GM12878 (cell line): ENCODE measurements around the gene PYHIN1. TPM values are rescaled to one million over a fixed set of nuclear protein-coding genes. Genes with fewer than 3 reads are reported as not detected.

Experiments
- ATAC-seq: fragments of 200-7000 bp; cut with Tn5 transposase; 3 replicates; pipeline ENCODE4 v1.9.1; 2020; ENCODE audit warnings: mild to moderate bottlenecking, moderate library complexity
- BruUV-seq: library from RNA; stranded (reverse); fragments of 400-500 nt; replicated peaks from 2 replicates; lab custom pipeline; 2021; lab: Mats Ljungman, UMichigan
- CTCF ChIA-PET: fragments of 300-600 bp; sonication (Branson Sonifier 250); formaldehyde crosslinking; extraction: SDS; loops from one replicate; lab custom pipeline; 2021; ENCODE audit warnings: inconsistent platforms; lab: Yijun Ruan, JAX
- POLR2A ChIA-PET: fragments of 350-600 bp; formaldehyde crosslinking; extraction: SDS; loops from one replicate; lab custom pipeline; 2021; ENCODE audit warnings: inconsistent platforms; lab: Charles Lee
- RAD21 ChIA-PET: fragments of 300-600 bp; sonication (Branson Sonifier 250); formaldehyde crosslinking; loops from one replicate; lab custom pipeline; 2023; ENCODE audit warnings: antibody characterized with exemption; ENCODE audit not compliant: unreplicated experiment; lab: Charles Lee
- SMC1A ChIA-PET: fragments of 300-600 bp; sonication (Branson Sonifier 250); formaldehyde crosslinking; loops from one replicate; lab custom pipeline; 2023; ENCODE audit not compliant: unreplicated experiment, uncharacterized antibody; lab: Charles Lee
- DNase-seq: peaks from one replicate; pipeline ENCODE4 v3.0.0-alpha.2; 2011; ENCODE audit warnings: low read depth, low spot score
- FAIRE-seq: peaks from 3 replicates; lab custom pipeline; 2011; peaks lifted over from hg19 to GRCh38; lab: Jason Lieb, UNC
- H2AFZ ChIP-seq: 2 replicates; pipeline ENCODE4 v1.6.0; 2011; ENCODE audit warnings: low read depth, low read length, control low read depth; ENCODE audit not compliant: control insufficient read depth
- H3K27ac ChIP-seq: 2 replicates; pipeline ENCODE4 v1.5.1; 2011; ENCODE audit warnings: control low read depth; ENCODE audit not compliant: control insufficient read depth, insufficient read depth
- H3K27me3 ChIP-seq, 2 experiments: replicated peaks in 1 of 2; 2 replicates each; pipeline versions ENCODE4 v1.6.0 to v1.6.1; 2011; ENCODE audit warnings: low read length in 1 of 2; ENCODE audit not compliant: control insufficient read depth in 2 of 2, insufficient read depth in 2 of 2
- H3K36me3 ChIP-seq, 2 experiments: 2 replicates each; pipeline ENCODE4 v1.5.1; 2011; ENCODE audit warnings: low read length in 1 of 2; ENCODE audit not compliant: control insufficient read depth in 2 of 2, insufficient read depth in 2 of 2
- H3K4me1 ChIP-seq: 2 replicates; pipeline ENCODE4 v1.6.1; 2011; ENCODE audit warnings: mild to moderate bottlenecking, low read length, moderate library complexity, mixed read lengths; ENCODE audit not compliant: control insufficient read depth, insufficient read depth
- H3K4me2 ChIP-seq: 2 replicates; pipeline ENCODE4 v1.6.0; 2011; ENCODE audit warnings: control low read depth; ENCODE audit not compliant: control insufficient read depth, insufficient read depth
- H3K4me3 ChIP-seq: fragments of 200-600 bp; sonication (generic); 2 replicates; pipeline ENCODE4 v1.5.1; 2016
- H3K79me2 ChIP-seq: 2 replicates; pipeline ENCODE4 v1.6.0; 2011; ENCODE audit warnings: low read length; ENCODE audit not compliant: control insufficient read depth, insufficient read depth
- H3K9ac ChIP-seq: 2 replicates; pipeline ENCODE4 v1.8.0; 2011; ENCODE audit warnings: low read length, control low read depth, mixed read lengths; ENCODE audit not compliant: control insufficient read depth, insufficient read depth
- H3K9me3 ChIP-seq: replicated peaks from 3 replicates; pipeline ENCODE4 v1.5.1; 2011; ENCODE audit warnings: mild to moderate bottlenecking, low read length; ENCODE audit not compliant: control insufficient read depth, insufficient read depth
- H4K20me1 ChIP-seq: 2 replicates; pipeline ENCODE4 v1.6.0; 2011; ENCODE audit not compliant: control insufficient read depth, insufficient read depth
- ATF7 ChIP-seq: fragments of 450-650 bp; IDR thresholded peaks from 2 replicates; pipeline ENCODE4 v1.6.1; 2016; ENCODE audit warnings: low read depth, mild to moderate bottlenecking
- BACH1 ChIP-seq: fragments of 450-650 bp; IDR thresholded peaks from 2 replicates; pipeline ENCODE4 v1.6.1; 2017; ENCODE audit warnings: mild to moderate bottlenecking, borderline replicate concordance
- CEBPB ChIP-seq, 2 experiments: fragments of 150-350 bp in 1 of 2; IDR thresholded peaks; 2 replicates each; pipeline ENCODE4 v1.6.1; 2012 to 2014; ENCODE audit warnings: low read depth in 2 of 2, low read length in 2 of 2, borderline replicate concordance in 1 of 2, inconsistent platforms in 1 of 2
- DPF2 ChIP-seq: fragments of 450-650 bp; IDR thresholded peaks from 2 replicates; pipeline ENCODE4 v1.6.1; 2017; ENCODE audit warnings: mild to moderate bottlenecking
- HDAC2 ChIP-seq: fragments of 200-600 bp; sonication (generic); IDR thresholded peaks from 2 replicates; pipeline ENCODE4 v1.6.1; 2017
- IRF3 ChIP-seq: fragments of 450-650 bp; IDR thresholded peaks from 2 replicates; pipeline ENCODE4 v1.6.1; 2014; ENCODE audit warnings: mild to moderate bottlenecking
- MTA2 ChIP-seq: fragments of 450-650 bp; IDR thresholded peaks from 2 replicates; pipeline ENCODE4 v1.6.1; 2016; ENCODE audit warnings: low read depth, mild to moderate bottlenecking, moderate library complexity
- RBBP5 ChIP-seq: fragments of 200-600 bp; sonication (generic); conservative IDR thresholded peaks from 2 replicates; pipeline ENCODE4 v1.6.1; 2016
- TCF7 ChIP-seq: IDR thresholded peaks from 2 replicates; pipeline ENCODE4 v1.6.1; 2014; ENCODE audit warnings: antibody characterized with exemption, borderline replicate concordance
- ZBED1 ChIP-seq: IDR thresholded peaks from 2 replicates; pipeline ENCODE4 v1.6.1; 2016; ENCODE audit warnings: borderline replicate concordance
- ZBTB33 ChIP-seq: fragments of 450-650 bp; IDR thresholded peaks from 2 replicates; pipeline ENCODE4 v1.6.1; 2017; ENCODE audit warnings: mild to moderate bottlenecking
- WGBS: methylation state at CpG from one replicate; pipeline ENCODE4 v1.1.6; 2016; ENCODE audit warnings: low lambda C conversion rate; ENCODE audit not compliant: insufficient replicate concordance, insufficient coverage; ENCODE audit errors: missing lambda C conversion rate; 5-methylcytosine and 5-hydroxymethylcytosine counted together
- in situ Hi-C: fragments of 300-500 bp; cut with MboI; formaldehyde crosslinking; loops from 9 replicates; pipeline ENCODE4 v1.14.3; 2018; ENCODE audit warnings: mixed read lengths
- intact Hi-C: fragments of 100-400 bp; cut with micrococcal nuclease; formaldehyde crosslinking; loops from one replicate; pipeline ENCODE4 v1.14.2; 2022; ENCODE audit not compliant: unreplicated experiment
- polyA plus RNA-seq, 11 experiments: library from polyadenylated mRNA; depleted of rRNA in 4 of 11; unstranded in 6 of 11; stranded (reverse) in 5 of 11; fragments of >200 nt; fragmentation: Nextera tagmentation in 4 of 11; fragmentation: Illumina TruSeq in 1 of 11; extraction: Ambion mirVana in 4 of 11; extraction: Trizol in 1 of 11; gene quantifications; 1 replicate in 1 of 11; 2 replicates in 10 of 11; pipeline versions ENCODE4 v1.2.1 to v1.2.3, GENCODE V29; 2011 to 2016; ENCODE audit warnings: inconsistent platforms in 2 of 11, missing spikeins in 2 of 11, low read depth in 1 of 11
- total RNA-seq, 4 experiments: library from RNA; depleted of rRNA in 3 of 4; stranded (reverse); fragments of >200 nt in 3 of 4; fragmentation: Illumina TruSeq in 1 of 4; extraction: Trizol in 1 of 4; gene quantifications; 2 replicates each; pipeline versions ENCODE4 v1.2.1 to v1.2.3, GENCODE V29; 2013 to 2021
- TF ChIP-seq, protein P1 (sequence below), 3 experiments: IDR thresholded peaks in 2 of 3; conservative IDR thresholded peaks in 1 of 3; 2 replicates each; pipeline ENCODE4 v1.5.1; 2011; ENCODE audit warnings: low read depth in 3 of 3, low read length in 3 of 3, mild to moderate bottlenecking in 3 of 3, control low read depth in 2 of 3, moderate library complexity in 2 of 3, inconsistent platforms in 1 of 3, mixed read lengths in 1 of 3; ENCODE audit not compliant: control insufficient read depth in 2 of 3, insufficient read depth in 1 of 3; ENCODE audit errors: extremely low read depth in 1 of 3

PYHIN1 gene
- total and polyA plus RNA-seq, 10 of the 15 experiments (the other 5 are each of a cell fraction or from before 2014, with no cell fraction given) = 0.19 to 7.2 (median 0.38) TPM

GRCh38 chr1:158969166-158969565, 37.8 kb downstream of the PYHIN1 start:
- H3K27ac ChIP-seq = no peak overlapping the region
- POLR2A ChIA-PET = no interaction called here

More at GRCh38 chr1:158969166-158969565, 37.8 kb downstream of the PYHIN1 start:
- ATAC-seq (no peak), FAIRE-seq (no peak), DNase-seq (no peak)
- Histone ChIP-seq H3K9me3 (no peaks in the 10 kb centered on the region), H3K9ac (no peak overlapping the region), H2AFZ (no peak overlapping the region), H3K4me3 (no peak overlapping the region), H3K79me2 (no peaks in the 10 kb centered on the region), H3K27me3 (no peaks in the 10 kb centered on the region; a peak in 1 of 4 replicates), H3K36me3 (no peaks in the 10 kb centered on the region), H3K4me1 (no peaks in the 10 kb centered on the region), H4K20me1 (no peaks in the 10 kb centered on the region), H3K4me2 (no peak overlapping the region)
- no peak for TF ChIP-seq IRF3
- TF ChIP-seq MTA2 = no peak
- no peak for TF ChIP-seq ZBED1
- no peak for TF ChIP-seq ATF7
- TF ChIP-seq ZBTB33 = no peak
- TF ChIP-seq TCF7 = no peak
- no peak for TF ChIP-seq RBBP5
- no peak for TF ChIP-seq HDAC2
- TF ChIP-seq BACH1 = no peak
- TF ChIP-seq, protein P1, sequence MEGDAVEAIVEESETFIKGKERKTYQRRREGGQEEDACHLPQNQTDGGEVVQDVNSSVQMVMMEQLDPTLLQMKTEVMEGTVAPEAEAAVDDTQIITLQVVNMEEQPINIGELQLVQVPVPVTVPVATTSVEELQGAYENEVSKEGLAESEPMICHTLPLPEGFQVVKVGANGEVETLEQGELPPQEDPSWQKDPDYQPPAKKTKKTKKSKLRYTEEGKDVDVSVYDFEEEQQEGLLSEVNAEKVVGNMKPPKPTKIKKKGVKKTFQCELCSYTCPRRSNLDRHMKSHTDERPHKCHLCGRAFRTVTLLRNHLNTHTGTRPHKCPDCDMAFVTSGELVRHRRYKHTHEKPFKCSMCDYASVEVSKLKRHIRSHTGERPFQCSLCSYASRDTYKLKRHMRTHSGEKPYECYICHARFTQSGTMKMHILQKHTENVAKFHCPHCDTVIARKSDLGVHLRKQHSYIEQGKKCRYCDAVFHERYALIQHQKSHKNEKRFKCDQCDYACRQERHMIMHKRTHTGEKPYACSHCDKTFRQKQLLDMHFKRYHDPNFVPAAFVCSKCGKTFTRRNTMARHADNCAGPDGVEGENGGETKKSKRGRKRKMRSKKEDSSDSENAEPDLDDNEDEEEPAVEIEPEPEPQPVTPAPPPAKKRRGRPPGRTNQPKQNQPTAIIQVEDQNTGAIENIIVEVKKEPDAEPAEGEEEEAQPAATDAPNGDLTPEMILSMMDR (IDR thresholded peaks at IDR 0.05 in 2 of 3, conservative IDR thresholded peaks at IDR 0.05 in 1 of 3; ENCODE audit: control insufficient read depth in 2 of 3, extremely low read depth in 1 of 3, insufficient read depth in 1 of 3, low read depth in 3 of 3, low read length in 3 of 3) = no peak
- TF ChIP-seq CEBPB (IDR thresholded peaks at IDR 0.05; ENCODE audit: borderline replicate concordance in 1 of 2, low read depth in 2 of 2, low read length in 2 of 2) = no peak
- TF ChIP-seq DPF2 = no peak
- no TSS peak for BruUV-seq
- intact Hi-C loops (no loop called here), in situ Hi-C loops (no loop called here)
- CTCF ChIA-PET = interaction anchor here (2.3 kb wide), 1 partner anchor 29 kb away, joined by 11 read pairs; no protein-coding TSS in a partner anchor
- SMC1A ChIA-PET = no interaction called here
- RAD21 ChIA-PET = no interaction called here
- 68% methylated on average over 3 of the region's 3 CpGs for WGBS
